TTC549 (cell line): ENCODE measurements around the gene NAXD.
"Not testable (repeated sequence)": the region's sequence is repeated elsewhere in the genome, so short reads cannot be mapped to it uniquely, and the experiment has no call there.

Source experiments
- FAIRE-seq: peaks from 2 replicates; lab custom pipeline; 2012; peaks lifted over from hg19 to GRCh38; lab: Jason Lieb, UNC

NAXD gene

DNA sequence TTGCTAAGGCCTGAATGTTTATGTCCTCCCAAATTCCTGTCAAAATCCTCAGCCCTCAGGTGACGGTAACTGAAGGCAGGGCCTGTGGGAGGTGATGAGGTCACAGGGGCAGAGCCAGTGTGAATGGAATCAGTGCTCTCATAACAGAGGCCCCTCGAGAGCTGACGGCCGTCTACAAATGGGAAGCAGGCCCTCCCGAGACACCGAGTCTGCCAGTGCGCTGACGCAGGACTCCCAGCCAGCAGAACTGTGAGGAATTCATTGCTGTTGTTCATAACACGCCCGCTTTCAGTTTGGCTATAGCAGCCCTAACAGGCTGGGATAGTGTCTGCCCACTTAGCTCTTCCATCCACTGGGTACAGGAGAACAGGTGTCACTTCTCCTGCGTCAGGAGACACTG lies 49.3 kb downstream of the NAXD start:
- FAIRE-seq, result no peak

DNA sequence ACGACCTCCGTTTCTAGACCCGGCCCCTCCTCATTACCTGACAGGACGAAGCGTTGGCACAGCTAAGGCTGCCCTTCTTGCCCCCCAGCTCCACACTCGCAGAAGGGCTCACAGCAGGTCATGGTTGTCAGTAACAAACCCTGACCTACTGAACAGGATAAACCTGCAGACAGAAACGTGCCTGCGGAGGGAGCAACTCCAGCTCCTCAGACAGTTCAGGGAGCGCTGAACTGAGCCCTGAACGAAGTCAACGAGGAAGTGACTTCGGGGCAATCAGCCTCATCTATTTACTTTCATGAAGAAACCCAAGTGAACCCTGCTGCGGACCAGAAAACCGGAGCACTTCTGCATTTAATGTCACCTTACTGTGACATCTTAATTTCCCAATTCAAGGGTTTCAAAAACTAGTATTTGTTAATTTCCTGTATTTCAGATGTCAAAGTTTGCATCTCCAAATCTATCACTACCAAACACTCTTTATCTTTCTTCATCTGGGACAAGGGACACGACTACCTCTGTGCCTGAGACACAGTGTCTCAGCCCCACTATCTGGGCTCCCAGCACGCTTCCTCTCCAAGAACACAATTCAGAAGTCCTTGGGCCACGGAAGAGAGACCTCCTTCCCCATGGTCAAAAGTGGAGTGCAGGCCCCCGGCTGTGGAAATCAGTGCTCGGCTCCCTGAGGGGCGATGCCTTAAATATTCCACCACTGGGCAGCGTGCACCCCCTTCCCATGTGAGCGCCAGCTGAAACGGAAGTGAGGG lies 50.3 kb downstream of the NAXD start:
- FAIRE-seq, result no peak

DNA sequence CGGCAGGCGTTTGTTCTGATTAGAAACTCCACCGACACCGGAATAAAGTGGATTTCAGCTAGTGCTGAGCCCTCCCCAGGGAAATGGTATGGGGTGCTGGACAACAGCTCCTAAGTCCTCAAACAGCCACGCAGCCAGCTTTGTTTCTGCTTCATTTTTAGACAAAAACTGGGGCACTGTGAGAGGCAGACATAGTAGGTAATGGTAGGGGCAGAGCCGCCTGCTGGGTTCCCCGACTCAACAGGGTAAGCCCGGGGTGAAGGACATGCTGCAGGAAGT lies 50.8 kb downstream of the NAXD start:
- no peak for FAIRE-seq

DNA sequence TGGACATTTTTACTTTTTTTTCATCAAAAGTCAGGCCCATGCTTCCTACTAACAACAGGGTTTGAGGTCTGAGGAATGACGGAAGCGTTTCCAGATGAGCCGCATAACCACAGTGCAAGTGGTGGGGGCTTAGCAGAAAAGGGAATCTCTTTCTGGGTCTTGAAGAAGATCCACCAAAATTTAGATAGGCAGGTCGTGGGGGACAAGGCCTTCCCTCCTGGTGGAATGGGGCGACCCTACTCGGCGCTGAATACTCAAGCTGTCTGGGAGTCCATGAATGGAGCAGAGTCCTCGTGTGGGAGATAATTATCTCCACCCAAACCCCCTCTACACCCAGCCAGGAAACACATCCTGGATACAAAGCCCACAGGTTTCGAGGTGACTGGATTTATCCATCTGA lies 53.7 kb downstream of the NAXD start:
- FAIRE-seq, result no peak

DNA sequence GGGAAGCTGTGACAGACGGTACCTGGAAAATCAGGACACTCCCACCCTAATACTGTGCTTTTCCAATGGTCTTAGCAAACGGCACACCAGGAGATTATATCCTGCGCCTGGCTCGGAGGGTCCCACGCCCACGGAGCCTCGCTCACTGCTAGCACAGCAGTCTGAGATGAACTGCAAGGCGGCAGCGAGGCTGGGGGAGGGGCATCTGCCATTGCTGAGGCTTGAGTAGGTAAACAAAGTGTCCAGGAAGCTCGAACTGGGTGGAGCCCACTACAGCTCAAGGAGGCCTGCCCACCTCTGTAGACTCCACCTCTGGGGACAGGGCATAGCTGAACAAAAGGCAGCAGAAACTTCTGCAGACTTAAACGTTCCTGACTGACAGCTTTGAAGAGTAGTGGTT lies 54.5 kb downstream of the NAXD start:
- FAIRE-seq, result not testable (repeated sequence)

DNA sequence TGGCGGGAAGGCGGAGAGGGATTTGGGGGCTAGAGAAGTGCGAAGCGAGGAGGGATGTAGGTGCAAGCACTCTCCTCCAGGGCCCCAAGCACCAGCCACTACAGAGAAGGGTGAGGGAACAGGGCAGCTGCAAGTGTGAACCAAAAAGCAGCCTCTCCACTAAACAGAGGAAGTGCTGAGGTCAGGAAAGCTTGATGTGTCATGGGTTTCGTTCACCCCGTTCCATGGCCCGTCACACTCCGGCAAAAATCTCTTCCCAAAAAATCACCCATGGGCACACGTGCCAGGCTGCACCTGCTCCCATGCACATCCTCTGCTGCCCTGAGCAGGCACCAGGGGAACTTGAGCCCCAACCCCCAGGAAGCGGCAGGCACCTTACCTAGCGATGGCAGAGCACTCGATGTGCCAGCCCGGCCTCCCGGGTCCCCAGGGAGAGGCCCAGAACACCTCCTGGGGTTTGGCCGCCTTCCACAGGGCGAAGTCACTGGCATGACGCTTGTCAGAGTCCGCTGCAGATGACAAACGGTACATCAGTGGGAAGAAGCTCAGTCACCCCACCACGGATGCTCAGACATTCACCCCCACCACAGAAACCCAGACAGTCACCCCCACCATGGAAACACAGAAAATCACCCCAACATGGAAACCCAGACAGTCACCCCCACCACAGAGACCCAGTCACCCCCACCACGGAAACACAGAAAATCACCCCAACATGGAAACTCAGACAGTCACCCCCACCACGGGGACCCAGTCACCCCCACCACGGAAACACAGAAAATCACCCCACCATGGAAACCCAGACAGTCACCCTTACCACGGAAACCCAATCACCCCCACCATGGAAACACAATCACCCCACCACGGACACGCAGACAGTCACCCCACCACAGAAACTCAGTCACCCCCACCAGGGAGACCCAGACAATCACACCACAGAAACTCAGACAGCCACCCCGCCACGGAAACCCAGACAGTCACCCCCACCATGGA lies 61.5 kb downstream of the NAXD start:
- FAIRE-seq, result no peak

DNA sequence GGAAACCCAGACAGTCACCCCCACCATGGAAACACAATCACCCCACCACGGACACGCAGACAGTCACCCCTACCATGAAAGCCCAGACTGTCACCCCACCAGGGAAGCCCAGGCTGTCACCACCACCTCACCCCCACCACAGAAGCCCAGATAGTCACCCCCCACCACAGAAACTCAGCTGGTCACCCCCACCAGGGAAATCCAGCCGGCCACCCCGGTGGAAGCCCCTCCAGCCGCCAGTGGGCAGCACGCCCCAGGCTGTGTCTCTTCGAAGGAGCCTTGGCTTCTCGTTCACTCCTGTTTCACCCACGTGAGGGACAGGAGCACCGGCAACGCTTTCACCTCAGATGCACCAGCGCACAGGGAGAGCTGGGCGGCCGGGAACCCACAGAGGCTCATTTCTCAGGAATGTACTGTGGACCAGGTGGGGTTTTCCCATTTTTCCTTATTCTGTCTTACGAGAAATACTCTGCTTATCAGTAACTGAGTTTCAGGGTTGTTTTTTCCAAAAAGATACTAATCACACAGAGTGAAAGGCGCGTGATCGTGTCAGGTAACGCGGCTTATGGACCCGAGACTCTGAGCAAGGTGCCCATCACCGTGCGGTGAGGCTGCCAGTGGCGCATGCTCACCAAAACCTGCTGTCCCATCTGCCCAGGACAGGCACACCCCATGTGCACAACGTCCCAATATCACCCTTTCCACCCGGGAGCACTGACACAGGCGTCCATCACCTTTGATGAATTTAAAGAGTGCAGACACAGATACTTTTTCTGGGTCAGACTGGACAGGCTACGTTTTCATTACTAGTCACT lies 62.6 kb downstream of the NAXD start:
- no peak for FAIRE-seq

DNA sequence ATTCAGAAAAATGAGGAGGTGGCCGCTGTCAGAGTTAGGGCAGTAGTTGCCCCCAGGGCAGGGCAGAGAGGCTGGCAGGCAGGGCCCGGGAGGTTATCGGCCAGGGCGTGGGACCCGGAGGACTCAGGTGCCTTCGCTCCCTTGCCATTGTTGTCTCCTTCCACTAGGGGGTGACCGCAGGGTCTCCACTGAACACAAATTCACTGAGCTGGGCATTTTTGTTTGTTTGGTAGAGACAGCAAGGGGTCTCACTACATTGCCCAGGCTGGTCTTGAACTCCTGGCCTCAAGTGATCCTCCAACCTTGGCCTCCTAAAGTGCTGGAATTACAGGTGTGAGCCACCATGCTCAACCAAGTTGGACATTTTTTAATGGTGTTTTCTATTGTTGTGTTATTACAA lies 65.5 kb downstream of the NAXD start:
- FAIRE-seq, result no peak

DNA sequence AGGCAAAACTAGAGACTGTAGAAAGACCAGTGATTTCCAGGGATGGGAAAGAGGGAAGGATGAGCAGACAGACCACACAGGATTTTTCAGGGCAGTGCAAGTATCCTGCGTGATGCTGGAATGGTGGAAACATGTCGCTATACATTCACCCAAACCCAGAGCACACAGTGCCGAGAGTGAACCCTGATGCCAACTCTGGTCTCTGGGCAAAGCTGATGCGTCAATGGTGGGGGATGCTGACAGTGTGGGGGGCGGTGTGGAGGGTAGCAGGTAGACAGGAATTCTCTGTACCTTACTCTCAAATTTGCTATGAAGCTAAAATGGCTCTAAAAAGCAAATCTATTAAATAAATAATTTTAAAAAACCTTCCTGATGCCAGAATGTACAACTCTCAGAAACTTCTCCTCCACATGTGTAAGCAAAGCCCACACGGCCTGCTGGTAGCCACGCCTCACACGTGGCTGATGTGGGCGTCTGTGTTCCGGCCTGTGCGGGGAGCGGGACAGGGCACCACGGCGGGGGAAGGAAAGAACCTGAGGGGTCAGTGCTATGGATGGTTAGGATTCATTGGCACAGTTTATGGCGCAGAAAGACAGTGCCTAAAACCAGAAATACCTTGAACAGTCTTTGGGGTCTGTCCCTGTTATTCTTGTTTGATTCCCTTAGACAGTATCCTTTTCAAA lies 66.7 kb downstream of the NAXD start:
- FAIRE-seq, result no peak

DNA sequence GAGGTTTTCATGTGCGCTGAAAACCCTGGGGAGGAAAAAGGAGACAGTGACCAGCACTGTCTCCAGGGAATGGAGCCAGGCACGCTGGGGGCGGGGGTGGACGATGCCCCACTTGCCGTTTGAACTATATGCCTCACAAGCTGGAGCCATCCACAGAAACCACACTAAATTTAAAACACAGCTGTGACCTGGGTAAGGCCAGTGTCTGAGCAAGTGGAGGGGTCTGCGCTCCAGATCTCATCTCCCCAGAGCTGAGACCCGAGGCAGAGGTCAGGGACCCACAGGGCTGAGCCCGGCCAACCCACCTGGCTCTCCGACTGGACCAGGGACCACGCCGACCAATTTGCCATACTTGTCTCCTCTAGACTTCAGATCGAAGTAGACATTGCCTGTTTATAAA lies 67.4 kb downstream of the NAXD start:
- FAIRE-seq, result no peak

DNA sequence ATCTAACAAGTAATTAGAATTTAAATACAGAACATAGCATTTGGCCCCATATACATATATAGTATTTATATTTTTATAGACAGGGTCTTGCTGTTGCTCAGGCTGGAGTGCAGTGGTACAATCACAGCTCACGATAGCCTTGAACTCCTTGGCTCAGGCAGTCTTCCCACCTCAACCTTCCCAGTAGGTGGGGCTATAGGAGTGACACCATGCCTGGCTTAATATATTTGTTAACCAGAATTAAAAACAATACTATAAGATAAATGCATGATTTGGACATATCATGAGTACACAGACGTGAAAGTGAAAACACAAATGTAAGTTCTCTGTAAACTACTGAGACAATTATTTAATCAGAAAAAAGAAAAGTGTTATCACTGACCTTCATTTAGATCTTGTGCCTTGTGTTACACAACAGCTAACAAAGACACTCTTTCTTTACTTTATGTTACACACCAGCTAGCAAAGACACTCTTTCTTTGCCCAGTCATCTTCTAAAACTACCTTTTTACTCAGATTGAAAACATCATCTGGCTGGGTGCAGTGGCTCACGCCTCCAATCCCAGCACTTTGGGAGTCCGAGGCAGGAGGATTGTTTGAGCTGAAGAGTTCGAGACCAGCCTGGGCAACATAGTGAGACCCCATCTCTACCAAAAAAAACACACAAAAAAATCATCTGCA lies 68.0 kb downstream of the NAXD start:
- FAIRE-seq, result no peak

DNA sequence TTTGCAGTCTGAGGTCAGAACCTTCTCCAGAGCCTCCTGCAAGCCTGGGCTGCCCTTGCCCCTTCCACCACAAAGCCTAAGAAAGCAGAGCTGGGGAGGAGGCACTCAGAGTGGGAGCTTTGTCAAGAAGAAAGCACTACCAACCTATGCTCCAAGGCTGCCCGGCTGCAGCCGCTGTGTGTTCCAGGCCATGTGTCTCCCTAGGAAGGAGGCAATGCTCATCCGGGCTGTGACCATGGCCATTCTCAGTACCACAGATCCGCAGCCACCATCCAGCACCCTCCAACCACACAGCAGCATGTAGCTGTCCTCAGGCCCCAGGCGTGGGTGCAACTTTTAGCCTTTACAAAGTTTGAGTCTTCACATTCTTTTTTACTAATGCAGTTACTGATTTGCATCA lies 68.6 kb downstream of the NAXD start:
- no peak for FAIRE-seq

DNA sequence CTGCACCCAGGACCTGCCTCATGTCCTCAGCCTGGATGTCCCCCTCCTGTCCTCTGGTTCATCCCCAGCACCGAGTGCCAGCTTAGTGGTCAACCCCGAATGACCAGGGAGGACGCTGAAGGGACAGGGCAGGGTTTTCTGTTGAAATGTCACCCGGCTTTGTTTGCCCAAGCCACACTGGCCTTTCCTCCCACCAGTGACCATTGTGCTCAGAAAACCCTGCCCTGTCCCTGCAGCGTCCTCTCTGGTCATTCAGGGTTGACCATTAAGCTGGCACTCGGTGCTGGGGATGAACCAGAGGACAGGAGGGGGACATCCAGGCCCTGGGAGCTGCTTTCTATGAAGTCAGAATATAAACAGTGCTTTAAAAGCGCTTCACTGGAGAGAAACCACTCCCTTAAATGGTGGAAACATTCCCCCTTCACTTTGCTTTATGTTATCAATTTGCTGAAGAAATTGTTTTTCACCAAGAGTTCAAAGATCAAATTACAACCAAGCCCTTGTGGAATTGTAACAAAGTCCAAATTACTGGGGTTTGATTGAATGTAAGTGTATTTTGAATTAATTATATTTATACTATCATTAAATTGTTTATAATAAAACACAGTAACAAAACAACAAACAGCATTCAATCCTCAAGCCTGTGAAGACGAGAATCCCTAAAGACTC lies 69.2 kb downstream of the NAXD start:
- no peak for FAIRE-seq

DNA sequence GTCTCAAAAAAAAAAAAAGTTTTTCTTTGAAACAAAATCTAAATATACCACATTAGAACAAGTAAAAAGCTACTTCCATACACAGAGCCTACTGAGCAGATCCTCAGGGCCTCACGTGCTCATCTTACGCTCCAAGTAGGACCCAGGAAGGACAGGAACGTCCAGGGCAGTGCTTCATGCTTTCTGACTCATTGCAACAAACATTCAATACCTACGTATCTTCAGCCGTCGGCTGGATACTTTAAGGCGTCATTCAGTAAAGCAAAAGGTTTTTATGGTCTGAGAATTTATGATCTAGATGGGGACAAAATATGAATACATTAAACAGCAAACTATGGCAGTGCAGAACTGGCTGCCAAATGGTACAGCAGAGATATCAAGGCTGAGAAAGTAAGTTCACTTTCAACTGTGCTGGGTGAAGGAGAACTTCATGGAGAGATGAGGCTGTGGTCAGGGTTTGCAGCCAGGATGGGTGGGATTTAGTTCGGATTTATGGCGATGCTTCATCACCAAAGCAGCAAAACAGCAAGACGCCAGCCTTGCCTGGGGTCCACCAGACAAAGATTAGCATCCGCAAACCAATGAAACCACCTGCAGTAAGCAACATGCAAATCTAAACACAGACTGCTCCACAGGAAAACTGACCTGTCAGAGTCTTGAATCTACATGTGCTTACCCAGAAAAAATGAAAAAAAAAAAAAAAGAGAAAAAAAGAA lies 70.1 kb downstream of the NAXD start:
- FAIRE-seq, result no peak

DNA sequence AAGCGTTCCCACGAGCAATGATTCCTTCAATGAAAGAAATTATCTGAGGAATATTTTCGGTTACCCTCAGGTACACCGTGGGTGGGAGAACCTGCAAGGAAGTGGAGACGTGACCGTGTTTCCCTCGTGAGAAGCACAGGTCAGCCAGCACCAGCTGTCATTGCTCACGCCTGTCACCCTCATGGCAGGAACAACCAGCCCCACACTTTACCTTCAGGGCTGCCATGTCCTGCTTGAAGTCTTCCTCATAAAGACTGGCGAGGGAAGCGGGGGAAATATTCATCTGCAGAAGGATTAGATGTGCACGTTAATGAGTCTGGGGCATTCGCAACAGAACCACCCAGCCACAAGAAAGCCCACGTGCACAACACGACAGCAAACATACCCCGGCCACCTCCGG lies 72.4 kb downstream of the NAXD start:
- no peak for FAIRE-seq

DNA sequence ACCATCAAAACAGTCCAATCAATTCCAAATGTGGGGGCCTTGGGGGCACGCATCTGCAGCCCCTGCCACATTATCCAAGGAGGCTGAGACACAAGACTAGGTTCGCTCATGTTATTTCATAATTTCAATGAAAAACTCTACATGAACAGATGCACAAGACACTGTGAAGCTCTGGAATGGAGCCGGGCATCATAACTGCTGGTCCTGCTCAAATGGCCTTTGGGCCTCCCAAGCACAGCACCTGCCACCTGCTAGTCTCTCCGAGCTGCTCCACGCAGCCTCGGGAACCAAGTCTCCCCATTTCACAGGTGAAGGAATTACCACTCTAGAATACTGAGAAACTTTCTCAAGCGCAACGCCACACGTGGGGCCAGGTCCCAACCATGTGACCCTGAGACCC lies 73.7 kb downstream of the NAXD start:
- no peak for FAIRE-seq
